ENCODE data around the gene FADS2.
A peak's percentile ranks its signal among the peaks of the same experiment; 100 is the strongest.

Gene FADS2

GRCh38 chr11:61797263-61797944 is 30.7 kb upstream of the FADS2 start:
- peak; percentile 66 to 68 for DNase-seq

DNA sequence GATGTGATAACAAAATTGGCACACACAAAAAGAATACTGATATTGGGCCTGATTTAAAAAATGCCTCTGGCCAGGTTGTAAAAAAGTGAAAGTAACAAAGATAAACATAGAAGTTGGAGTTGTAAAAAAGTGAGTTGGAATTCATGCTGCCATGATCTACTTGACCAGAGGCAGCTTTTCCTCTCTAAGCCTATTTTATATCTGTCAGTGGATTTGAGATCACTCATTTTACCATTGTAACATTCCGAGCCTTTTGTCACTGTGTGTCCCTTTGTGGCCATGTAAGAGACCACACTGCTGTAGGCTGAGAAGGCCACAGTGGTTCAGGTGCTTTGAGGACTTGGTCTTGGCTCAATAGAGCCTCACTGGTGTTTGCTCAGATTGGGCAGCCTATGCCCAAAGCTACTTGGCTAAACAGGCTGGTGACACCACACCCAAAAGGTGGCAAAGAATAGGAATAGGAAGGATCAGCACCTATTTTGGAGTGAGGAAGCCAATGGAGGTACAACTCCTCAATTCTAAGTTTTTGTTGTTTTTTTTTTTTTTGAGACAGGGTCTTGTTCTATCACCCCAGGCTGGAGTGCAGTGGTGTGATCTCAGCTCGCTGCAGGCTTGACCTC is 28.3 kb upstream of the FADS2 start:
- no peak for DNase-seq

DNA sequence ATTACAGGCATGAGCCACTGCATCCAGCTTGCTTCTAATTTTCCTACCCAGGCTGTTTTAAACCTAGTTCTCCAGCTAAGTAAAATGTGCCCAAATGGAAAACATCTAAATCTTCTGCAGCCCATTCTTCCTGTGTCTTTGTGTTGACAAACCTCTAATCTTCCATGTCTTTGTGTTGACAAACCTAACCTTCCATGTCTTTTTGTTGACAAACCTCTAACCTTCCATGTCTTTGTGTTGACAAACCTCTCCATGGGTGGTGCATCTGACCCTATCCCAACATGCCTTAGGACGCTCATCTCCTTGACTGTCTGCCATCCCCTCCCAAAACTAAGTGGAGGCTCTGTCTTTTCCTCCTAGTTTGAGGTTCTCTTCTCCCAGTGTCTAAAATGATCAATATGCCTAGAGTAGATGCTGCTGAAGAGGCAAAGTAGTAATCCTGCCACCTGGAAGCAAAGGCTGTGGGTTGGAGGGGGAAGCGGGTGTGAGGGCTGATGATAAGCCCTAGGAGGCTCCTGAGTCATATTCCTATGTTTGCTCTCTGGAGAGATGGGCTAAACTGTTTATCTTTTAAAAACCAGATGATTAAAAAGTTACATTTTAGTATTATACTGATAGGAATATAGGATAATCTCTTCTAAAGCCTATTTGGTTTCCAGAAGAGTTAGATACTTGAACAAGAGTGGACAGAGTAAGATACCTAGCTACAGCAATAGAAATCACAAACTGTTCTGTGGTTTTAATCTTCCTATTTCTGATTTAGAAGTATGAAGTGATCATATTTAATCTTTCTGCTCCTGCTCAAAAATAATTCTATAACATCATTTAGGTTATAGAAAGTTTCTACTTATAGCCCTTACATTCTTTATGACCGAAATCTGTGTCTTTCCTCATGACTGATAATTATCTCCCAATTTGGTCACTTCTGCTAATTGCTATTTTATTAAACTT is 27.5 kb upstream of the FADS2 start:
- no peak for DNase-seq

DNA sequence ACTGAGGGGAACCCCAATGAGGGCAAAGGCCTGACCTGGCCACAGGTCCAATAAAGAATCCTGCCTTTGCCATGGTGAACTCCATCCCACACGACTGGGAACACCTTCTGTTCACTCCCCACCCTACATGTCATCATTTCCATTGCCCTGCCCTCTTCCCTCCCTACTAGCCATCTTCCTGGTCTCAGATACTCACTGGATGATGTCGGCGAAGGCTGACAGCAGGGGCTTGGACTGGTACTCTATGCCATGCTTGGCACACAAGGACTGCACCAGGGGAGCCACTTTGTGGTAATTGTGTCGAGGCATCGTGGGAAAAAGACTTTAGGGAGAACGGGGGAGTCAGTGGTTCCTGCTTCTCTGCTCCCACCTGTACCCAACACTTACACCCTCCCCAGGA is 25.5 kb upstream of the FADS2 start:
- no peak for DNase-seq

DNA sequence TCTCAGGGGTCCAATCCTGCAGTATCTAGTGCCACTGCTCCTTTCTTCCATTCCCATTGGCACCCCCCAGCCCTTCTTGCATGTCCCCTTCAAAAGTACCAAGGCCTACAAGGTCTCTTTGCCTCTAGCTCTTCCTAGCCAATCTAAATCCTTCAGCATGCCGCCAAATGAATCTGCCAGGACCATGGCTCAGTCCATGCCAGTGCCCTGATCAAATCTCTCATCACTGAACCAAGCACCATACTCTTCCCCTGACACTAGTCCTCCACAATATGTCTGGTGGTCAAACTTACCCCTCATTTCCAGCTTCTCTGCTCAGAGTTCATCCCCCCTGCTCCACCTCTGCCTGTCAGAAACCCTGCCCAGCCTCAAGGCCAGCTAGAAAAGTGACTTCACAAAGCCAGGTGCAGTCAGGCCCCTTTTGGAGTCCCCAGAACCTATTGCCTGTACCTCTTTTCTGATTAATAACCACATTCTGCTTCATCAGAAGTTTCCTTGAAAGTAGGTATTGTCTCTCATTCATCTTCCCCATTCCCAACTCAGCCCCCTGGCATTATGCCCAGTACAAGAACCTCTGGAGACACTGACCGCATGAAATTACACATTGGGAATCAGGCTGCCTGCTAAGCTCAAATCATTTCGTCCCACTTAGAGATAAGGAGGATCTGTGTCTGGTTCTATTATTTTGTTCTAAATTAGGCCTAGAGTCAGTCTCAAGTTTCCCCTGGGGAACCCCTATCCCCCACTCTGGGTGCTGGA is 24.0 kb upstream of the FADS2 start:
- no peak for DNase-seq

DNA sequence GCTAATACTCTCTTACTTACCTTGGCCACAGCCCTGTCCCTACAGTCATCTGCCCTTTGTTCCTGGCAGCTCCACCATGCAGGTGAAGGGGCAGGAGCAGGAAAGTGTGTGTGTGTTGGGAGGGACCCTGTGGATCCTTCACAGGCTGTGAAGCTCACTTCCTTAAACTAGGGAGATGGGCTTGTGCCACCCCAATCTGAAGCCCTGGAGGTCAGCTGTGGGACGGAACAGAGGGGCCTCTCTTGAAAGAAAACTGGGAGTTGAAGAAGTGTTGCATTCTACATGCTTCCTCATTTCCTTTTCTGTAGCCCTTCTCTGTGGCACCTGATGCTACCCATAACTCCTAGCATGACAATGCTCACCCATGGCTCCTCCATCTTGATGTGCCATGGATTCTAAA is 23.0 kb upstream of the FADS2 start:
- DNase-seq, result no peak

DNA sequence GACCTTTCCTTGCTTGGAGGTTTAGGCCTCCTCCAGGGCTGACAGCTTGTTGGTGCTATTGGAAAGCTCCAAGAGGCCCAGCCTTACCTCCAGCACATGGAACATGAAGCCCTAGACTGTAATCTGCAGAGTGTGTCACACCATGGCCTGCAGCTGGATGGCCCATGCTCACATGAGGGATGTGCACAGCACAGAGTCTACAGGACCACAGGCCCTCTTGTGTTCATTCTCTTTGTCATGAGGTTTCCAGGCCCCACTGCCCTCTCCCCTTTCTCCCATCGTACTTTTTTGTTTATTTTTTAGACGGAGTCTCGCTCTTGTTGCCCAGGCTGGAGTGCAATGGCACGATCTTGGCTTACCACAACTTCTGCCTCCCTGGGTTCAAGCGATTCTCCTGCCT is 21.3 kb upstream of the FADS2 start:
- no peak for DNase-seq

- DNase-seq, result no peak
Observed at GRCh38 chr11:61810671-61811175, 17.4 kb upstream of the FADS2 start.

- no peak for DNase-seq
Observed at GRCh38 chr11:61811831-61812230, 16.3 kb upstream of the FADS2 start.

GRCh38 chr11:61812736-61813411 is 15.2 kb upstream of the FADS2 start:
- DNase-seq, result no peak

- peak in 1 of 2 experiments; percentile 45 for DNase-seq
Observed at GRCh38 chr11:61814247-61814957, 13.7 kb upstream of the FADS2 start.

DNA sequence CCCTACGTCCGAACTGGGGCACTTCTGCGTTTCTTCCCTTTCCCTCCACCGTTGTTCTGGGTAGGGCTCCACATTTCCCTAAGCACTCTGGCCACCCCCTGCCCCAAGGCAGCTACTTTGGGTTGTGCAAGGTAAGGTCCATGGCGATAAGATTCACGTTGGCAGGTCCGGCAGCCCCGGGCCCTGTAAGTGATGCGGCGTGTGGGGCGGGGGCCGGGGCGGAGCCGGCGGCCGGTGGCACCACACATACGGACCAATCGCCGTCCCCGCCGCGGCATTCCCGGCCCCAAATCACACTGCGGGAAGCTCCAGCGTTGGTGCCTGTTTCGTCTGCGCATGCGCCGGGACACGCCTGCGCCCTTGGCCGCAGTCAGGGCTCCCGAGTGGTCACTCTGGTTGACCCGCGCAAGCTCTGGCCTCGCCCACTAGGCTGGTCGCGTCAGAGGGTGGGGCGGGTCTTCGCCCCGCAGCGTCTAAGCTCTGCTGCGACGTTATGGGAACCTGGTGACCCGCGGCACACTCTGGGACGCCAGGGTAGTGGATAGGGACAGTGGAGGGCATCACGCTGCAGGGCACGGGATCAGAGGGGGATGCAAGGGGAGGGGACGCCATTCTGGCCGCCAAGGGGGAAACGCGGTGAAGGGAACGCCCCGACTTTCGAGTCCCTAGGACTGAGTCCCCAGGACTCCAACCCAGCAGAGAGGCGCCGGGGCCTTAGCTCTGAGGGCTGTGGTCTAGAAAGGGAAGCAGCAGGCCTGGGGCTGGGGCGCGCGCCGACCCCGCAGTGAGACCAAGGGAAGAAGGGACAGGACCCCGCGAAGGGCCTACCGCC is 12.9 kb upstream of the FADS2 start:
- peak; percentile 75 to 79 for DNase-seq

DNA sequence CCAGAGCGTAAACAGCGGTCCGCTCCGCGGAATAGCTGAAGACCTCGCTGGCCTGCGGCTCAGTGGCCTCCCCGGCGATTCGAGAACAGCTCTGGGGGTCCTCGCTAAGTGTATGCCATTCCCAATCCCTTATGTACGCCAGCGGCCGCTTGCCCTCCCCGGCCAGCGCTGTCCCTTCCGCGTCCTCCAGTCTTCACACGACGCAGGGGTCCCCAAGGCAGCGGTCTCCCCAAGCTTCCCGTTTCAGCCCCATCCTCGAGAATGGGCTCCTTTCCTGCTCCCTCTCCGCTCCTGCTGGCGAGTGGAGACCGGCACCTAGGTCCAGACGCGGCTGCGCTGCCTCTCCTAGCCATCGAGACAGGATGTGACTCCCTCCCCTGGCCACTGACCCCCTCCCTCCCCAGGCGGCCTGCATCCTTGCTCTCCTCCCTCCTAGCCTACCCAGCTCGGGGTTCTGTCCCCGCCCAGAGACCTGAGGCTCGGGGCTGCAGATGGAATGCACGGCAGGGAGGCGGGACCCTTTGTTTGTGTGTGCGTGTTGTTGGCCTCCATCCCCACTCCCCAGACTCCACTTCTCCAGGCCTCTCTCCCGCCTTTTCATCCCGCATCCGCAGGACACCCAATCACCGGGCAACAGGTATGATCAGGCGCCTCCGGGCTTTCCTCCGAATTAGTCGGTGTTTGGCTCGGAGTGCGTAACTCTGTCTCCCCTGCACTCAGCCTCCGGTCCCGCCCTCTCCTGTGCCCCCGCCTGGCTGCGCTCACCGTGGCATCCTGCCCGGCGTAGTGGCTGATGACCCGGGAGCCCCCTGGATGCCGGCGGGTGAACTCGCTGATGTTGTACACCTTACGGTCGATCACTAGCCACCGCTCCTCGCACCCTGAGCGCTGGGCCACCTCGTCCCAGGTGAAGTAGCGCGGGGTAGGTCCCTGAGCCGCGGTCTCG is 12.0 kb upstream of the FADS2 start:
- peak; percentile 76 to 79 for DNase-seq

- peak; percentile 87 to 90 for DNase-seq
Observed at GRCh38 chr11:61816736-61817455, 11.2 kb upstream of the FADS2 start, which contains the start of gene FADS1. Gene FADS1 (minus strand): TSS chr11:61817003. CDS start chr11:61816929, 74 bp downstream.

DNA sequence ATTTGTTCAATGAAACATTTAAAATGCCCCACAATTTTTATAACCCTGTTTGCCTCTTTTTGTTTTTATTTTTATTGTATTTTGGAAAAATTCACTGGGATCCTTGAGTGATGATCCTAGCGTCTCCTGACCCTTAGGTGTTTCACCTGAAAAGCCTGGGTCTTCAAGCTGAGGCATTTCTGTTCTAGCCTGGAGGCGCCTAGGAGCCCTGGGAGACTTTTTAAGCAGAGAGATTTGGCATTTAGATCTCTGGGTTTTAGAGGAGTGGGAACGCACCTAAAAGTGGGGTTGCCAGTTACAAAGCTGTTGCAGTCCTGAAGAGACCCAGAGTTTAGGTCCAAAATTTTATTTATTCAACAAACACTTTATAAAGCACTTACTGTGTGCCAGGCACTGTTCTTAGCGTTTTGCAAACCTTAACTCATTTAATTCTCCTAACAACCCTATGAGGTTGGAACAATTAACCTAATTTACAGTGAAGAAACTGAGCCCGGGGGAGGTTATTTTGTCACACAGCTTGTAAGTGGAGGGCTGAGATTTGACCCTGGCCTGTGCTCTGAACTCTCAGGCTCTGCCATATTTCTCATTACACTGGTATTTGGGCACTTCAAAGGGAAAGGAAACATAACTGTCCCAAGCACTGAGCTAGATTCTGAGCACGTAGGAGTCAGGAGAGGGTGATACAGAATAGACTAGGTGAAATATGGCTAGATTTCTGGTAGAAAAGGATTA is 10.5 kb upstream of the FADS2 start:
- no peak for DNase-seq

DNA sequence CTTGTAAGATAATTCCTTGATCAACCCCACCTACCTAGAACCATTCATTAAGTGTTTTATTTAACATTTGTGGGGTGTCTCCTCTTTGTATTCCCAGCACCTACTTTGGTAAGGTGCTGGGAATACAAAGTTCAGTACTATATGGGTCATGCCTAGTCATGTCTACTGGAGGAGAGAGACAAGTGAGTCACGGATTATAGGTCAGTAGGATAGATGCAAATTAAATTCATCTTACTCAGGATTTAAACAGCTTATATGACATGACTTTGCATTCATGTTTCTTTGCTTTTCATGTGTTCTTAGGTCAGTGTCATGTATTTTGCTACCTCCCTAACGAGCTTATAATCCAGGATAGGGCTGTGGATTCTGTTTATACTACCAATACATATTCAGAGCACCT is 7.9 kb upstream of the FADS2 start:
- no peak for DNase-seq

- no peak for DNase-seq
Observed at GRCh38 chr11:61826930-61827570, 1.1 kb upstream of the FADS2 start.

DNA sequence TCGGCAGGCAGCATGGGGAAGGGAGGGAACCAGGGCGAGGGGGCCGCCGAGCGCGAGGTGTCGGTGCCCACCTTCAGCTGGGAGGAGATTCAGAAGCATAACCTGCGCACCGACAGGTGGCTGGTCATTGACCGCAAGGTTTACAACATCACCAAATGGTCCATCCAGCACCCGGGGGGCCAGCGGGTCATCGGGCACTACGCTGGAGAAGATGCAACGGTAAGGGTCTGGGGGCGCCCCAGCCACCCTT is 204 bp downstream of the FADS2 start:
- DNase-seq, result no peak
